Measurements from ENCODE around the gene FAM168A. TPM values are rescaled to one million over a fixed set of nuclear protein-coding genes. Genes with fewer than 3 reads are reported as not detected.

The FAM168A gene
- polyA plus RNA-seq, 1 donor (not counting 4 experiments of a cell fraction or from before 2014, with no cell fraction given): 11.8 TPM

GRCh38 chr11:73380331-73380730, 217.6 kb downstream of the FAM168A start:
- Histone ChIP-seq H3K27ac (ENCODE audit: control insufficient read depth, insufficient read depth, low read length) (no peak overlapping the region), H3K27me3 (ENCODE audit: control insufficient read depth, extremely low read depth, insufficient read depth, low read length) (no peaks in the 10 kb centered on the region), H3K9ac (ENCODE audit: control insufficient read depth, extremely low read depth, insufficient read depth, low read length) (no peak overlapping the region), H3K36me3 (ENCODE audit: control insufficient read depth in 2 of 2, extremely low read depth in 1 of 2, insufficient read depth in 2 of 2, low read length in 2 of 2) (peaks cover 1 to 6% of the 10 kb centered on the region in 2 experiments), H3K9me1 (ENCODE audit: control insufficient read depth, extremely low read depth, insufficient read depth, low read length) (peaks cover 8% of the 10 kb centered on the region), H3K79me2 (ENCODE audit: control insufficient read depth, insufficient read depth, low read length) (peaks cover 86% of the 10 kb centered on the region), H3K4me1 (ENCODE audit: control insufficient read depth, extremely low read depth, insufficient read depth, low read length) (peaks cover 32% of the 10 kb centered on the region), H2AFZ (ENCODE audit: control insufficient read depth, low read length) (no peak overlapping the region), H3K9me3 (ENCODE audit: control insufficient read depth, low read depth, low read length) (no peaks in the 10 kb centered on the region), H3K4me3 (ENCODE audit: control insufficient read depth in 2 of 3, extremely low read depth in 1 of 3, insufficient read depth in 2 of 3, low read depth in 1 of 3, low read length in 3 of 3) (no peak overlapping the region), H3K4me2 (ENCODE audit: control insufficient read depth, extremely low read depth, insufficient read depth, low read depth, low read length) (no peak overlapping the region), H4K20me1 (ENCODE audit: control insufficient read depth, extremely low read depth, insufficient read depth, low read length) (peaks cover 14% of the 10 kb centered on the region)
- dilution Hi-C loops (cut with MboI; ENCODE audit: extremely low pct_ligation_motif_present, low sequenced_read_pairs): no loop called here
- FAIRE-seq (no peak), DNase-seq (ENCODE audit: low read depth, low spot score) (no peak)
- TF ChIP-seq EZH2 (IDR thresholded peaks at IDR 0.05; ENCODE audit: low read length): no peak
- TF ChIP-seq, protein P1, sequence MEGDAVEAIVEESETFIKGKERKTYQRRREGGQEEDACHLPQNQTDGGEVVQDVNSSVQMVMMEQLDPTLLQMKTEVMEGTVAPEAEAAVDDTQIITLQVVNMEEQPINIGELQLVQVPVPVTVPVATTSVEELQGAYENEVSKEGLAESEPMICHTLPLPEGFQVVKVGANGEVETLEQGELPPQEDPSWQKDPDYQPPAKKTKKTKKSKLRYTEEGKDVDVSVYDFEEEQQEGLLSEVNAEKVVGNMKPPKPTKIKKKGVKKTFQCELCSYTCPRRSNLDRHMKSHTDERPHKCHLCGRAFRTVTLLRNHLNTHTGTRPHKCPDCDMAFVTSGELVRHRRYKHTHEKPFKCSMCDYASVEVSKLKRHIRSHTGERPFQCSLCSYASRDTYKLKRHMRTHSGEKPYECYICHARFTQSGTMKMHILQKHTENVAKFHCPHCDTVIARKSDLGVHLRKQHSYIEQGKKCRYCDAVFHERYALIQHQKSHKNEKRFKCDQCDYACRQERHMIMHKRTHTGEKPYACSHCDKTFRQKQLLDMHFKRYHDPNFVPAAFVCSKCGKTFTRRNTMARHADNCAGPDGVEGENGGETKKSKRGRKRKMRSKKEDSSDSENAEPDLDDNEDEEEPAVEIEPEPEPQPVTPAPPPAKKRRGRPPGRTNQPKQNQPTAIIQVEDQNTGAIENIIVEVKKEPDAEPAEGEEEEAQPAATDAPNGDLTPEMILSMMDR (optimal IDR thresholded peaks at IDR 0.05 in 1 of 3, IDR thresholded peaks at IDR 0.05 in 1 of 3, conservative IDR thresholded peaks at IDR 0.05 in 1 of 3; ENCODE audit: extremely low read depth in 1 of 3, insufficient read depth in 2 of 3, low read length in 3 of 3): no peak

GRCh38 chr11:73379189-73379880, 218.6 kb downstream of the FAM168A start:
- Histone ChIP-seq H3K4me1 (ENCODE audit: control insufficient read depth, extremely low read depth, insufficient read depth, low read length) (peaks cover 29% of the 10 kb centered on the region), H3K79me2 (ENCODE audit: control insufficient read depth, insufficient read depth, low read length) (peaks cover 76% of the 10 kb centered on the region)

More at GRCh38 chr11:73379189-73379880, 218.6 kb downstream of the FAM168A start:
- Histone ChIP-seq H3K27ac (ENCODE audit: control insufficient read depth, insufficient read depth, low read length) (no peak overlapping the region), H2AFZ (ENCODE audit: control insufficient read depth, low read length) (no peak overlapping the region), H3K4me3 (ENCODE audit: control insufficient read depth in 2 of 3, extremely low read depth in 1 of 3, insufficient read depth in 2 of 3, low read depth in 1 of 3, low read length in 3 of 3) (no peak overlapping the region), H3K9ac (ENCODE audit: control insufficient read depth, extremely low read depth, insufficient read depth, low read length) (no peak overlapping the region), H3K4me2 (ENCODE audit: control insufficient read depth, extremely low read depth, insufficient read depth, low read depth, low read length) (no peak overlapping the region), H4K20me1 (ENCODE audit: control insufficient read depth, extremely low read depth, insufficient read depth, low read length) (peaks cover 14% of the 10 kb centered on the region), H3K9me1 (ENCODE audit: control insufficient read depth, extremely low read depth, insufficient read depth, low read length) (peaks cover 8% of the 10 kb centered on the region), H3K9me3 (ENCODE audit: control insufficient read depth, low read depth, low read length) (no peaks in the 10 kb centered on the region), H3K36me3 (ENCODE audit: control insufficient read depth in 2 of 2, extremely low read depth in 1 of 2, insufficient read depth in 2 of 2, low read length in 2 of 2) (peaks cover 1 to 6% of the 10 kb centered on the region in 2 experiments), H3K27me3 (ENCODE audit: control insufficient read depth, extremely low read depth, insufficient read depth, low read length) (no peaks in the 10 kb centered on the region)
- no peak for DNase-seq (ENCODE audit: low read depth, low spot score)
- no peak for FAIRE-seq
- dilution Hi-C loops (cut with MboI; ENCODE audit: extremely low pct_ligation_motif_present, low sequenced_read_pairs): no loop called here
- TF ChIP-seq EZH2 (IDR thresholded peaks at IDR 0.05; ENCODE audit: low read length): no peak
- TF ChIP-seq, protein P1 (optimal IDR thresholded peaks at IDR 0.05 in 1 of 3, IDR thresholded peaks at IDR 0.05 in 1 of 3, conservative IDR thresholded peaks at IDR 0.05 in 1 of 3; ENCODE audit: extremely low read depth in 1 of 3, insufficient read depth in 2 of 3, low read length in 3 of 3): no peak

All from keratinocyte (primary cell).